Spleen (tissue), 11 donors: ENCODE measurements around the gene IGSF9. TPM values are rescaled to one million over a fixed set of nuclear protein-coding genes. Genes with fewer than 3 reads are reported as not detected.

Source experiments
- DNase-seq: peaks from one replicate; pipeline ENCODE4 v3.0.0-alpha.2; 2020
- H3K27ac ChIP-seq, 8 donors: fragments of 200-600 bp; sonication (generic) in 7 of 8; 1 replicate in 4 of 8; 2 replicates in 4 of 8; pipeline versions ENCODE4 v1.5.0 to v1.8.0; 2016 to 2021; ENCODE audit warnings: inconsistent platforms in 4 of 8, mild to moderate bottlenecking in 4 of 8, moderate library complexity in 1 of 8
- H3K27me3 ChIP-seq, 7 donors: fragments of 200-600 bp; sonication (generic) in 6 of 7; replicated peaks in 1 of 7; 1 replicate in 4 of 7; 2 replicates in 3 of 7; pipeline versions ENCODE4 v1.5.0 to v1.8.0; 2016 to 2021; ENCODE audit warnings: inconsistent platforms in 3 of 7, mild to moderate bottlenecking in 1 of 7
- H3K36me3 ChIP-seq, 6 donors: fragments of 200-600 bp; sonication (generic) in 5 of 6; 1 replicate in 4 of 6; 2 replicates in 2 of 6; pipeline versions ENCODE4 v1.5.0 to v1.8.0; 2016 to 2021; ENCODE audit warnings: inconsistent platforms in 2 of 6
- H3K4me1 ChIP-seq, 6 donors: fragments of 200-600 bp; sonication (generic) in 5 of 6; 1 replicate in 3 of 6; 2 replicates in 3 of 6; pipeline versions ENCODE4 v1.5.0 to v1.8.0; 2016 to 2021; ENCODE audit warnings: inconsistent platforms in 3 of 6
- H3K4me3 ChIP-seq, 8 donors: fragments of 200-600 bp; sonication (generic) in 7 of 8; 1 replicate in 4 of 8; 2 replicates in 4 of 8; pipeline versions ENCODE4 v1.5.0 to v1.8.0; 2016 to 2021; ENCODE audit warnings: inconsistent platforms in 4 of 8, mild to moderate bottlenecking in 4 of 8, moderate library complexity in 2 of 8
- H3K9me3 ChIP-seq, 8 donors: fragments of 200-600 bp; sonication (generic) in 7 of 8; 1 replicate in 4 of 8; 2 replicates in 4 of 8; pipeline versions ENCODE4 v1.5.0 to v1.8.0; 2016 to 2021; ENCODE audit warnings: inconsistent platforms in 4 of 8
- POLR2A ChIP-seq, 3 donors: fragments of 450-650 bp; IDR thresholded peaks; one replicate each; pipeline ENCODE4 v1.5.1; 2017; ENCODE audit warnings: antibody characterized with exemption in 3 of 3, mild to moderate bottlenecking in 1 of 3
- POLR2AphosphoS5 ChIP-seq, 3 donors: sonication (generic); formaldehyde crosslinking; IDR thresholded peaks; one replicate each; pipeline ENCODE4 v1.5.1; 2017; ENCODE audit warnings: antibody characterized with exemption in 3 of 3
- WGBS, 5 donors: extraction: QIAGEN DNeasy Blood & Tissue Kit in 3 of 5; methylation state at CpG; one replicate each; pipeline versions ENCODE4 v1.1.5 to v1.1.7; 2013 to 2018; 5-methylcytosine and 5-hydroxymethylcytosine counted together
- intact Hi-C: fragments of 100-400 bp; cut with DNase I; formaldehyde crosslinking; loops from one replicate; pipeline ENCODE4 v1.15.0; 2023; ENCODE audit warnings: low total_unique reads
- polyA plus RNA-seq, 3 donors: library from polyadenylated mRNA; stranded (reverse); fragments of 200-250 nt; gene quantifications; one replicate each; pipeline ENCODE4 v1.2.1, GENCODE V29; 2013
- total RNA-seq, 7 donors: library from RNA; depleted of rRNA in 3 of 7; stranded (reverse); fragments of >200 nt in 3 of 7; fragmentation: NEBNext Ultra II Directional in 4 of 7; extraction: Animal tissue kit (Norgen Biotek cat#: 25700) in 4 of 7; gene quantifications; one replicate each; pipeline versions ENCODE4 v1.1.0 to v1.2.1, GENCODE V29; 2016 to 2021
- TF ChIP-seq, protein P1 (sequence below), 11 experiments: fragments of 200-600 bp in 7 of 11; fragments of 450-650 bp in 4 of 11; sonication (generic) in 4 of 11; IDR thresholded peaks in 8 of 11; conservative IDR thresholded peaks in 3 of 11; 1 replicate in 7 of 11; 2 replicates in 4 of 11; pipeline versions ENCODE4 v1.4.0 to v1.8.0; 2016 to 2021; ENCODE audit warnings: antibody characterized with exemption in 11 of 11, inconsistent platforms in 4 of 11, mild to moderate bottlenecking in 1 of 11
- donor health status: healthy with polysubstance abuse.
- donor health status: DM: no; HTN: no; CAD: no; lungs with moderate emphysema.
- donor health status: DM: no; HTN: no; CAD: no.
- donor health status: Bipolar disorder and iron deficiency.
- donor health status: healthy.
- donor health status: DM: no; HTN: no; CAD: no.
- donor health status: DM: yes; HTN: yes; CAD: no.

The IGSF9 gene
- total and polyA plus RNA-seq, 10 donors = 0.12 to 2.1 (median 0.95) TPM

DNA sequence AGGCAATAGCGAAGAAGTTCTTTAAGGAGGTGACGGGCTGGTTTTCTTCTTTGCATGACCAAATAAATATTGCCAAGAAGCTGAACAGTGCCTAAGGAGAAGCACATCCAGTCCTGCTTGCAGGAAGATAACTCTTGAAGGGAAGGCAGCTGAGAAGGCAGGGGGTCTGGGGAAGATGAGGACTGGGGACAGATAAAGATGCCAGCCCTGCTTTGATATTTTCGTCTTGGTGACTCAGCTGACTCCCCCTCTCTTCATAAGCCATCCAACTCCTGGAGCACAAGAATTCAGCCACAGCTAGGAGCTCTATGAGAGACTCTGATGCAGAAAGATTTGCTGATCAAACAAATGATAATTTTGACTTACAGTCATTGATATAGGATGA is 48.9 kb downstream of the IGSF9 start:
- Histone ChIP-seq H3K27me3 (no peaks in the 10 kb centered on the region), H3K36me3 (no peaks in the 10 kb centered on the region), H3K4me3 (peak overlapping the region in 1 of 8 donors; percentile 4), H3K4me1 (peaks cover 6 to 72% (median 33%) of the 10 kb centered on the region in 6 donors), H3K27ac (peak overlapping the region in 7 of 8 donors; percentile 66 to 84 (median 75)), H3K9me3 (no peaks in the 10 kb centered on the region)
- DNase-seq = no peak
- TF ChIP-seq, protein P1, sequence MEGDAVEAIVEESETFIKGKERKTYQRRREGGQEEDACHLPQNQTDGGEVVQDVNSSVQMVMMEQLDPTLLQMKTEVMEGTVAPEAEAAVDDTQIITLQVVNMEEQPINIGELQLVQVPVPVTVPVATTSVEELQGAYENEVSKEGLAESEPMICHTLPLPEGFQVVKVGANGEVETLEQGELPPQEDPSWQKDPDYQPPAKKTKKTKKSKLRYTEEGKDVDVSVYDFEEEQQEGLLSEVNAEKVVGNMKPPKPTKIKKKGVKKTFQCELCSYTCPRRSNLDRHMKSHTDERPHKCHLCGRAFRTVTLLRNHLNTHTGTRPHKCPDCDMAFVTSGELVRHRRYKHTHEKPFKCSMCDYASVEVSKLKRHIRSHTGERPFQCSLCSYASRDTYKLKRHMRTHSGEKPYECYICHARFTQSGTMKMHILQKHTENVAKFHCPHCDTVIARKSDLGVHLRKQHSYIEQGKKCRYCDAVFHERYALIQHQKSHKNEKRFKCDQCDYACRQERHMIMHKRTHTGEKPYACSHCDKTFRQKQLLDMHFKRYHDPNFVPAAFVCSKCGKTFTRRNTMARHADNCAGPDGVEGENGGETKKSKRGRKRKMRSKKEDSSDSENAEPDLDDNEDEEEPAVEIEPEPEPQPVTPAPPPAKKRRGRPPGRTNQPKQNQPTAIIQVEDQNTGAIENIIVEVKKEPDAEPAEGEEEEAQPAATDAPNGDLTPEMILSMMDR (IDR thresholded peaks at IDR 0.05 in 8 of 11, conservative IDR thresholded peaks at IDR 0.05 in 3 of 11) = no peak
- TF ChIP-seq POLR2AphosphoS5 (IDR thresholded peaks at IDR 0.05) (no peak), POLR2A (IDR thresholded peaks at IDR 0.05) (no peak)
- intact Hi-C loops = no loop called here
- 75 to 85% (median 76%) methylated on average over 3 of the region's 3 CpGs for WGBS, 5 donors

DNA sequence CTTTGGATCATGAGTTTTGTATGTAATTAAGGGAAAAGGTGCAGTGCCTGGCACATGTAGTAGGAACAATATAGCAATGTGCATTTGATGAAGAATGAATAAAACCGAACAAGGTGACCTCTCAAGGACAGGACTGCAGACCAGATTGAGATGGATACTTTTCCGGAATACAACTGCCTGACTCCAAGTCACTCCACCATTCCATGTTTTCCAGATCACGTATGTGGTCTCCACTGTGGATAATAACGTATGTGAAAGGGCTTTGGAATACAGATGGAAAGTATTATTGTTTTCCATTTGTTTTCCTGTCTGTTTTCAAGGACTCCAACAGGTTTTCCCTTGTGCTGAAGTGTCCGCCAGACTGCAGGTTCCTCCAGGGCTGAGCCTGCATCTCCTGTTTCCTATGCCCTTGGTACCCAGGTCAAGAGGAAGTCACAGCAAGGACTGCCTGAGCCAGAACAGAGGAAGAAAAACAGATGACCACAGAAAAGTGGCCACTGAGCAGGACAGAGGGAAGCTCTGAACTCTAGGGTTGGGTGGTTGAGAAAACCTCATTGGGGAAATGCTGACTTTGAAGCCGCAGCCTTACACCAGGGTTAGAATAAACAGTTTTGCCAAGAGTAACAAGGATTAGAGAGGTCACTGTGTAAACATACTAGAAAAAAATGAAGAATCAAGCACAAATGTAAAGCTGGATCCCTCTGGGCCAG is 49.4 kb downstream of the IGSF9 start:
- DNase-seq = no peak
- H3K4me1 ChIP-seq = peaks cover 11 to 72% (median 39%) of the 10 kb centered on the region in 6 donors
- intact Hi-C loops = no loop called here
- H3K4me3 ChIP-seq = peak overlapping the region in 1 of 8 donors; percentile 4
- H3K27ac ChIP-seq = peak overlapping the region in 7 of 8 donors; percentile 66 to 84 (median 75)
- 61 to 73% (median 68%) methylated on average over 6 of the region's 6 CpGs for WGBS, 5 donors
- H3K9me3 ChIP-seq = no peaks in the 10 kb centered on the region
- H3K36me3 ChIP-seq = no peaks in the 10 kb centered on the region
- peak in 2 of 3 donors; percentile 63 to 85 for TF ChIP-seq POLR2AphosphoS5 (IDR thresholded peaks at IDR 0.05)
- TF ChIP-seq, protein P1 (IDR thresholded peaks at IDR 0.05 in 8 of 11, conservative IDR thresholded peaks at IDR 0.05 in 3 of 11) = peak in 1 of 11 experiments; percentile 3
- peak in 1 of 3 donors; percentile 33 for TF ChIP-seq POLR2A (IDR thresholded peaks at IDR 0.05)
- no peaks in the 10 kb centered on the region for H3K27me3 ChIP-seq

DNA sequence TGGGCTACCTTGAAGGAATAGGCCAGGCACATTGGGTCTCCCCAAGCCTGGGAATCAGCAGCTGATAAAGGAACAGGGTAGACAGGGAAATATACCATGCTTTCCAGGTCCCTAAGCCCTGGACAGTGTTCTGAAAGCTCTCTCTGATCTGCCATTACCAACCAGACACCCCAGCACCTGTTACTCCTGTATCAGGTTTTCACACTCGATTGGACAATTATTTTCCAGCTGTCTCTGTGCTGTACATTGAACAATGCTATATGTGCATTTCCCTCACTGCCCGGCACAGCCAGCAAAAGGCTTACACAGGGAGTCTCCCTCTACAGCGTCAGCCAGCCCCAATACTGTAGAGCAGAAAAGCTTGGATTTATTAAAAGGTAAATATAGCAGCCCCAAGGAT is 50.1 kb downstream of the IGSF9 start:
- intact Hi-C loops = no loop called here
- Histone ChIP-seq H3K27me3 (no peaks in the 10 kb centered on the region), H3K4me3 (no peak overlapping the region), H3K9me3 (no peaks in the 10 kb centered on the region), H3K27ac (peak overlapping the region in 7 of 8 donors; percentile 66 to 84 (median 75)), H3K36me3 (no peaks in the 10 kb centered on the region), H3K4me1 (peaks cover 16 to 72% (median 43%) of the 10 kb centered on the region in 6 donors)
- no peak for TF ChIP-seq POLR2A (IDR thresholded peaks at IDR 0.05)
- 72 to 93% (median 79%) methylated on average over 3 of the region's 3 CpGs for whole genome bisulfite sequencing, 5 donors
- DNase-seq = no peak

DNA sequence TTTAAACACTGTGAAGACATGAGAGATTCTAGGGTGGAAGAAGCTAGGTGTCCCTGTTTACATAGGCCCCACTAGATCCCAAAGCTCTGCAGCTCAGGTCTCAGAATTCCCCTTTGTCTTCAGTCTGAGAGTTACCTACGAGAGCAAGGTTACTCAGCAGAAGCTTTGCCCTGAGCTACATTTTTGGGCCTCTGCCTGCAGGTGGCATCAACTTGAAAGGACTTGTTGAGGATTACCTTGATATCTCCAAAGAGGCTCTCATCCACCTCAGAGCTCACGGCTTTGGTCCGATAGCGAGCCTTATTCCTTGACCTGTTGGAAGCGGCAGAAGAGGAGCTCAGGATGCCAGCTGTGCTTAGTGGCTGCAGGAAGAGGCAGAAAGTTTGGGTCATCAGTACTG is 52.5 kb downstream of the IGSF9 start:
- 84 to 94% (median 90%) methylated on average over 5 of the region's 5 CpGs for WGBS, 5 donors
- Histone ChIP-seq H3K4me1 (peaks cover 27 to 71% (median 48%) of the 10 kb centered on the region in 6 donors), H3K4me3 (no peak overlapping the region), H3K9me3 (no peaks in the 10 kb centered on the region), H3K27me3 (no peaks in the 10 kb centered on the region), H3K27ac (no peak overlapping the region), H3K36me3 (no peaks in the 10 kb centered on the region)
- TF ChIP-seq, protein P1 (IDR thresholded peaks at IDR 0.05 in 8 of 11, conservative IDR thresholded peaks at IDR 0.05 in 3 of 11) = peak in 1 of 11 experiments; percentile 5
- no peak for TF ChIP-seq POLR2A (IDR thresholded peaks at IDR 0.05)
- no peak for DNase-seq
- intact Hi-C loops = no loop called here
